ENCODE measurements around the gene MATCAP1. TPM values are rescaled to one million over a fixed set of nuclear protein-coding genes. Genes with fewer than 3 reads are reported as not detected.

Gene MATCAP1
- total and polyA plus RNA-seq, 2 of the 13 experiments (the other 11 are each of a cell fraction or from before 2014, with no cell fraction given): 11.2 to 24.5 TPM

DNA sequence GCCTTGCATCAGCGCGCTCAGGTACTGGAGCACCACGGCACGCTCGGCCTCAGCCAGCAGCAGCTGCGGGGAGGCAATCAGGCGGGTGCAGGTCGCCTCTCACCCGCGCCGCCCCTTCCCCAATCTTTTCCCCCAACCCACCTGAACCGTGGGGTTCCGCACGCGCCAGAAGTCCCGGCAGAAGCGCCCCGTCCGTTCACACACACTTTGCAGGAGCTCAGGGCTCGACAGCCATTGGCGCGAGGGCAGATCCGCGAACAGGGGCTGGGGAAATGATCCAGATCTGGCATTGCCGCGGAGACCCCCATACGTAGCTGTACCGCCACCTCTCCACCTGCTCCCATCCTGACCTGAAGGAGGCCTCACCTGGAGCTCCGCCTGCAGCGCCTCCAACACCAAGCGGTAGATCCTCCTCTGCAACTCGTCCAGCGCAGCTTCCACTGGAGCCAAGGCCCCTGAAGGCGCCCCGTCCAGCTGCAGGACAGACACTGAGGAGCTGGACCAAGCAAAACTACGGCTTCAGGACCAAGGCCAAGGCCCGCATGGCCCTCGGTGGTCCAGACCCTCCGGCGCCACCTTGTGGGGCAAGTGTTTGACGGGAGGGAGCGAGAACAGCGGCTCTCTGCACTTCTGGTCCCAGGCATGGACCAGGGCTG, 1.4 kb upstream of the MATCAP1 start (continued):
- TF ChIP-seq ZNF772 (CRISPR knock-in tag; IDR thresholded peaks at IDR 0.05): peak; percentile 95
- TF ChIP-seq NFYB (CRISPR knock-in tag; IDR thresholded peaks at IDR 0.05): peak; percentile 41; the same call in 1 of the 2 replicates
- TF ChIP-seq HES4 (CRISPR knock-in tag; IDR thresholded peaks at IDR 0.05; ENCODE audit: borderline replicate concordance): peak; percentile 50; the same call in 1 of the 2 replicates
- TF ChIP-seq ZNF496 (CRISPR knock-in tag; IDR thresholded peaks at IDR 0.05; ENCODE audit: insufficient replicate concordance): no peak
- TF ChIP-seq ZNF205 (CRISPR knock-in tag; IDR thresholded peaks at IDR 0.05): peak; percentile 94
- peak; percentile 64; the same call in 1 of the 2 replicates for TF ChIP-seq ONECUT2 (CRISPR knock-in tag; IDR thresholded peaks at IDR 0.05)
- peak; percentile 82; the same call in 1 of the 2 replicates for TF ChIP-seq ZSCAN25 (CRISPR knock-in tag; IDR thresholded peaks at IDR 0.05)
- TF ChIP-seq ARNTL (CRISPR knock-in tag; IDR thresholded peaks at IDR 0.05): peak; percentile 76
- TF ChIP-seq RFX3 (CRISPR knock-in tag; IDR thresholded peaks at IDR 0.05): no peak
- TF ChIP-seq SNAI1 (CRISPR knock-in tag; IDR thresholded peaks at IDR 0.05; ENCODE audit: borderline replicate concordance): peak; percentile 81; the same call in 1 of the 2 replicates
- TF ChIP-seq, protein P1, sequence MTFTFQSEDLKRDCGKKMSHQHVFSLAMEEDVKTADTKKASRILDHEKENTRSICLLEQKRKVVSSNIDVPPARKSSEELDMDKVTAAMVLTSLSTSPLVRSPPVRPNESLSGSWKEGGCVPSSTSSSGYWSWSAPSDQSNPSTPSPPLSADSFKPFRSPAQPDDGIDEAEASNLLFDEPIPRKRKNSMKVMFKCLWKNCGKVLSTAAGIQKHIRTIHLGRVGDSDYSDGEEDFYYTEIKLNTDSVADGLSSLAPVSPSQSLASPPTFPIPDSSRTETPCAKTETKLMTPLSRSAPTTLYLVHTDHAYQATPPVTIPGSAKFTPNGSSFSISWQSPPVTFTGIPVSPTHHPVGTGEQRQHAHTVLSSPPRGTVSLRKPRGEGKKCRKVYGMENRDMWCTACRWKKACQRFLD (CRISPR knock-in tag; IDR thresholded peaks at IDR 0.05; ENCODE audit: borderline replicate concordance): no peak
- no peak for TF ChIP-seq MBNL3 (CRISPR knock-in tag; conservative IDR thresholded peaks at IDR 0.05)
- TF ChIP-seq HMG20B (CRISPR knock-in tag; conservative IDR thresholded peaks at IDR 0.05): peak; percentile 83; the same call in 1 of the 2 replicates
- TF ChIP-seq HHEX (CRISPR knock-in tag; IDR thresholded peaks at IDR 0.05): no peak
- peak; percentile 84 for TF ChIP-seq MED13 (CRISPR knock-in tag; IDR thresholded peaks at IDR 0.05)
- no peak for TF ChIP-seq ZNF749 (CRISPR knock-in tag; IDR thresholded peaks at IDR 0.05; ENCODE audit: borderline replicate concordance)
- TF ChIP-seq, protein P2, sequence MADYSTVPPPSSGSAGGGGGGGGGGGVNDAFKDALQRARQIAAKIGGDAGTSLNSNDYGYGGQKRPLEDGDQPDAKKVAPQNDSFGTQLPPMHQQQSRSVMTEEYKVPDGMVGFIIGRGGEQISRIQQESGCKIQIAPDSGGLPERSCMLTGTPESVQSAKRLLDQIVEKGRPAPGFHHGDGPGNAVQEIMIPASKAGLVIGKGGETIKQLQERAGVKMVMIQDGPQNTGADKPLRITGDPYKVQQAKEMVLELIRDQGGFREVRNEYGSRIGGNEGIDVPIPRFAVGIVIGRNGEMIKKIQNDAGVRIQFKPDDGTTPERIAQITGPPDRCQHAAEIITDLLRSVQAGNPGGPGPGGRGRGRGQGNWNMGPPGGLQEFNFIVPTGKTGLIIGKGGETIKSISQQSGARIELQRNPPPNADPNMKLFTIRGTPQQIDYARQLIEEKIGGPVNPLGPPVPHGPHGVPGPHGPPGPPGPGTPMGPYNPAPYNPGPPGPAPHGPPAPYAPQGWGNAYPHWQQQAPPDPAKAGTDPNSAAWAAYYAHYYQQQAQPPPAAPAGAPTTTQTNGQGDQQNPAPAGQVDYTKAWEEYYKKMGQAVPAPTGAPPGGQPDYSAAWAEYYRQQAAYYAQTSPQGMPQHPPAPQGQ (CRISPR knock-in tag; IDR thresholded peaks at IDR 0.05; ENCODE audit: borderline replicate concordance): no peak
- 0 out of 2 replicates have a peak, but pooled peaks have one; percentile 77 for TF ChIP-seq ZFP82 (CRISPR knock-in tag; IDR thresholded peaks at IDR 0.05; ENCODE audit: borderline replicate concordance)
- no peak for TF ChIP-seq MTF1 (CRISPR knock-in tag; IDR thresholded peaks at IDR 0.05)
- peak; percentile 72; the same call in 1 of the 2 replicates for TF ChIP-seq ZNF441 (CRISPR knock-in tag; IDR thresholded peaks at IDR 0.05; ENCODE audit: borderline replicate concordance)
- no peak for TF ChIP-seq SRSF4 (IDR thresholded peaks at IDR 0.05; ENCODE audit: low read depth, low read length, poor library complexity, severe bottlenecking)
- no peak for TF ChIP-seq GATA4 (IDR thresholded peaks at IDR 0.05; ENCODE audit: borderline replicate concordance, low read depth)
- TF ChIP-seq, protein P3, sequence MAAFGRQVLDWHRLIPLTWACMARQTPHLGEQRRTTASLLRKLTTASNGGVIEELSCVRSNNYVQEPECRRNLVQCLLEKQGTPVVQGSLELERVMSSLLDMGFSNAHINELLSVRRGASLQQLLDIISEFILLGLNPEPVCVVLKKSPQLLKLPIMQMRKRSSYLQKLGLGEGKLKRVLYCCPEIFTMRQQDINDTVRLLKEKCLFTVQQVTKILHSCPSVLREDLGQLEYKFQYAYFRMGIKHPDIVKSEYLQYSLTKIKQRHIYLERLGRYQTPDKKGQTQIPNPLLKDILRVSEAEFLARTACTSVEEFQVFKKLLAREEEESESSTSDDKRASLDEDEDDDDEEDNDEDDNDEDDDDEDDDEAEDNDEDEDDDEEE (CRISPR knock-in tag; IDR thresholded peaks at IDR 0.05): 0 out of 2 replicates have a peak, but pooled peaks have one; percentile 81
- 0 out of 2 replicates have a peak, but pooled peaks have one; percentile 49 for TF ChIP-seq ZNF674 (CRISPR knock-in tag; IDR thresholded peaks at IDR 0.05; ENCODE audit: low read depth)
- no peak; the same call in 1 of the 2 replicates for TF ChIP-seq ZNF841 (CRISPR knock-in tag; IDR thresholded peaks at IDR 0.05; ENCODE audit: borderline replicate concordance)
- peak; percentile 54; the same call in 1 of the 2 replicates for TF ChIP-seq YEATS4 (CRISPR knock-in tag; IDR thresholded peaks at IDR 0.05; ENCODE audit: borderline replicate concordance)
- TF ChIP-seq ATF1 (CRISPR knock-in tag; IDR thresholded peaks at IDR 0.05): no peak

Data from HepG2 (cell line).